NCI-H2107 (cell line): ENCODE measurements around the gene ALDH6A1.

Experiments
- DNase-seq: peaks from one replicate; lab custom pipeline; 2025; lab: John Stamatoyannopoulos, UW

The ALDH6A1 gene

GRCh38 chr14:74049876-74050495 is 34.3 kb downstream of the ALDH6A1 start:
- DNase-seq = no peak

- no peak for DNase-seq
These were observed 36.0 kb downstream of the ALDH6A1 start for GRCh38 chr14:74048281-74048680.

- no peak for DNase-seq
These were observed 38.7 kb downstream of the ALDH6A1 start for GRCh38 chr14:74045522-74045921.

- DNase-seq = no peak
These were observed 42.0 kb downstream of the ALDH6A1 start for GRCh38 chr14:74042296-74042695.

- DNase-seq = peak; percentile 9
These were observed 46.0 kb downstream of the ALDH6A1 start for GRCh38 chr14:74038020-74038859.

GRCh38 chr14:74035556-74035955 is 48.7 kb downstream of the ALDH6A1 start:
- DNase-seq = no peak

- DNase-seq = no peak
These were observed 49.7 kb downstream of the ALDH6A1 start for GRCh38 chr14:74034572-74034971.

- no peak for DNase-seq
These were observed 55.1 kb downstream of the ALDH6A1 start for GRCh38 chr14:74029136-74029535.

- DNase-seq = no peak
These were observed 61.9 kb downstream of the ALDH6A1 start for GRCh38 chr14:74022346-74022745.

GRCh38 chr14:74019408-74020137 is 64.7 kb downstream of the ALDH6A1 start:
- no peak for DNase-seq

- DNase-seq = peak; percentile 84
These were observed 65.5 kb downstream of the ALDH6A1 start, which contains the start of the genes BBOF1 and ENTPD5 for GRCh38 chr14:74018586-74019407. Gene BBOF1, plus strand, starts transcription at chr14:74019349. Its CDS starts 130 bp downstream, at chr14:74019479. Gene ENTPD5, minus strand, starts transcription at chr14:74019288. Its CDS starts 31,186 bp downstream, at chr14:73988102.

GRCh38 chr14:74018174-74018585 is 66.1 kb downstream of the ALDH6A1 start:
- no peak for DNase-seq

- no peak for DNase-seq
These were observed 68.3 kb downstream of the ALDH6A1 start for GRCh38 chr14:74015963-74016362.

GRCh38 chr14:74015176-74015575 is 69.1 kb downstream of the ALDH6A1 start:
- no peak for DNase-seq

- no peak for DNase-seq
These were observed 70.0 kb downstream of the ALDH6A1 start for GRCh38 chr14:74014299-74014698.

GRCh38 chr14:74008843-74009499 is 75.3 kb downstream of the ALDH6A1 start:
- DNase-seq = no peak
